Measurements from ENCODE around the gene ZNF831.

The ZNF831 gene

DNA sequence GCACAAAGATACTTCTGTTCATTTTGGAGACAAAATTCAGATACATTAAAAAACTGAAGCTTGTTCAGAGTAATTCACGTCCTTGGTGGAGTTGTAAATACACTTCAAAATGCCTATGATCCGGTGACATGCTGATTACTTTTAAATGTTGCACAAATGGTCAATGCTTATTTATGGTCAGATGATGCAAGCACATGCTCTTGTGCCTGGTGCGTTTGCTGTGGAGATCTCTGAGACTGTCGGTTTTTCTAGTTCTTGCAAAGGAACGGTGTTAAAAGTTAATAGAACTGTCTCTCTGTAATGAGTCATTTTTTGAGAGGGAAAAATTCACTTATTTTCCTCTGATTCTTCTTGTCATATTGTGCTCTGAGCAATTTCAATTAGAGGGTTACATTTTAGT, 91.6 kb downstream of the ZNF831 start:
- no peak for DNase-seq

DNA sequence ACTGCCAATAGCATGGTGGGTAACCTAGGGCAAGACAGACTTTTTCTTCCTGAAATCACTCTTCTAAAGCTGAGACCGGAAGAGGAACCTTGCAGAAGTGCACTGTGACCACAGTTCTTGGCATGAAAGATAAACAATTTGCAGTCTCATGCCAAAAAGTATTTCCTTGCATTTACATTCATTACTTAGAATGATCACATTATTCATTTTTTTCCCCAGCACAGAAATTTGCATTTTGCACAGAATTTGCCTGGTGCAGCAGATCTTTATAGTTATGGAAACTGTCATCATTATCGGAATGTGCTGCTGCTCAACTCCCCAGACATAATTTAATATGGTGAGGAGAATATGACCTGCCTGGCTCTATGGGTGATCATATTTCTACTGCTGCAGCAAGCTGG, 94.6 kb downstream of the ZNF831 start:
- DNase-seq = no peak

DNA sequence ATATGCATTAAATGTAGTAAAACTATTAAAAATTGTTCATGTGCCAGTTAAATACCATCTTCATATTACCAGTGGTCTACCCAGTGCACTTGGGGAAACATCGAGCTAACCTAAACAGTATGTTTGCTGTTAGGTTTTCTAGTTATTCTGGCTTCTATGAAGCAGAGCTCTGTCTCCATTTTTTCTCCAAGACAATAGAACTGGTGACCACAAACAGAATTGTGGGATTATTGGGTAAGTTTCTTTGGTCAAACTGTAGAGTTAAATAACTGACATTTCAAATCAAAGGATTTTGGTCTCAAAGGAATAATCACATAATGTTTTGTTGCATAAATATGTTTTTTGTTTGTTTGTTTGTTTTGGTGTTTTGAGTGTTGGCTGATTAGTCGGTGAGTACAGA, 96.3 kb downstream of the ZNF831 start:
- DNase-seq = no peak

DNA sequence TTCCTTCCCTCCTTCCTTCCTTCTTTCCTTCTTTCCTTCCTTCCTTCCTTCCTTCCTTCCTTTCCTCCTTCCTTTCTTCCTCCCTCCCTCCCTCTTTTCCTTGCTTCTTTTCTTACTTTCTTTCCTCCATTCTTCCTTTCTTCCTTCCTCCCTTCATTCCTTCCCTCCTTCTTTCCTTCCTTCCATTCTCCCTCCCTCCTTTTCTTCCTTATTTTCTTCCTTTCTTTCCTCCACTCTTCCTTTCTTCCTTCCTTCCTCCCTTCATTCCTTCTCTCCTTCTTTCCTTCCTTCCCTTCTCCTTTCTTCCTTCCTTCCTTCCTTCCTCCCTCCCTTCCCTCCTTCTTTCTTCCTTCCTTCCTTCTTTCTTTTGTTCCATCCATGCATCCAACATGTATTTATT, 101.7 kb downstream of the ZNF831 start:
- no peak for DNase-seq

DNA sequence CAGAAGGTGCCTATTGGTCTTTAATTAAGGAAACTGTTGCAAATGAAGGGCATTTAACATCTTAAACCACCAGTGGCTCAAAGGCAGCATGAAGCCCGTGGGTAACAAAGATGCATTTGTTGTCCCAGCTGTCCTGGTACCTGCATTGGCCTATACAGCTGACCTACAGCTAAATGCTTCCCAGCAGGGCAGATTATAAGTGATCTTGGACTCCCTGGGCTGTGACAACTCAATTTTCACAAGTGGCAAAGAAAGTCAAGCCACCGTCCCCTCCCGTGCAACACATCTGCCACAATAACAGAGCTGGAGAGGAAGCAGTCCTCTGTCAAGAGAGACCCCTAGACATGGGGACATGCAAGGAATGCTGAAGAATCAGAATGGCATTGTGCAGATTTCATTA, 105.2 kb downstream of the ZNF831 start:
- no peak for DNase-seq

DNA sequence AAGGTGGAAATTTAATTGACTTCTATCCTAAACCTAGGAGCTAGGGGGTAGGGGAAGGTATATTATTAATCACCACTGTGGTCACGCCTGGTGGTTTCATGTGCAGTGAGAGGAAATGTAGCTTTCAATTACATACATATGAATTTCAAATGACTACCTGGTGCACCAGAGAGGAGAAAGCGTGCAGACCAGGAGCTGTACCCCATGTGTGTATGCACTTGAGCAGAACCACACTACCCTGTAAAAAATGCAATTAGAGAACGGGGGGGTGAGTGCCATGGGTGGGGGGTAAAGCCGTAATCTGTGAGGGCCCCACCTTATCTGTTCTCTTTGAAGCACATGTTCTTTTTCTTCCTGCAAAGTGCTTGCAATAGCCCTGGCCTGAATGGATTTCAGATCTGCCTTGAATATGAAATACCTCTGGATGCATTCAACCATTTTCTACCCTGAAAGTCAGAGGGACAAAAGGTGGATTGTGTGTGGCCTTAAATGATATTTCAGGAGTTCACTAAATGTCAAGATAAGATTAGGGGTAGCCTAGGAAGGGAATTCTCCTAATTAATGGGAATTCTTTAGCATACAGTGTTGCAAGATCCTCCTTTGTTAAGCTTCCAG, 105.9 kb downstream of the ZNF831 start:
- no peak for DNase-seq

DNA sequence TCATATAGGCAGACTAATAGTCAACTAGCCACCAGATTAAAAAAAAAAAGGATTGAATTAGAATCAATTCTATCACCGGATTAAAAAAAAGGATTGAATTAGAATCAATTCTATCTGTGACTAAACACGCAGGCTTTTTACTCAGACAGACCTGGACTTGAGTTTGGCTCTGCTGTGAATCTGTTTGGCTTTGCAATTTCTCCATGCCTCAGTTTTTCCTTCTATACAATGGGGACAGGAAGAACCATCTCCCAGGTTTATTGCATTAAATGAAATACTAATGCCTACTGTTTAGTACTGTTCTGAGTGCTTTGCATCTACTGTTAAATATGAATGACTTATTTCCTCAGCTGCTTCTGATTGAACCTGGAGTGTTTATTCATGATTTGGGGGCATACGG, 106.8 kb downstream of the ZNF831 start:
- DNase-seq = no peak

DNA sequence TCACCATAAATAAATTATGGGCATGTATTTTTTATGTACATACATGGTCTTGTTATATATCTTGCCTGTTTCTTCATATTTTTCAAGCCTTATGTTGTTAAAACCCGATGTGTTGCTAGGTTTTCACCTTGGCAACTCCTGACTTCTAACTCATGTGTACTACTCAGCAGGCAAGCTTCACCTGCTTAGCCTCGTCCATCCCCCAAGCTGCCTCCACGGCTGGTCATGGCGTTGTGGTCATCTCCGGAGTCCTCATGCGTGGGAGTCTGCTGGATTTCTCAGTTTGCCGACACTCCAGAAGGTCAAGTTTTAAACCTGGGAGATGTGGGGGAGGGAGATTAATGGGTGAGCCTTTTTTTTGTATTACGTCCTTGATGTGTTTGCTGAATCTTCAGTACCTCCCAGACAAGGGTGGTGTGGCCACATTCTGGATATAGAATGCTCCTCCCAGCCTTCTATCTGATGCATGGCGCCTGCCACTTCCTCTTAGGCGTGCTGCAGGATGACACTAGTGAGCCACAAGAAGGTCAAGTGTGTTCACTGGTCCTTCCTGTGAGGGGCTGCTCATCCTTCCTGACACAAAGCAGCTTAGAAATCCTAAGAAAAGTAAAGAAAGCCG, 110.2 kb downstream of the ZNF831 start:
- no peak for DNase-seq

DNA sequence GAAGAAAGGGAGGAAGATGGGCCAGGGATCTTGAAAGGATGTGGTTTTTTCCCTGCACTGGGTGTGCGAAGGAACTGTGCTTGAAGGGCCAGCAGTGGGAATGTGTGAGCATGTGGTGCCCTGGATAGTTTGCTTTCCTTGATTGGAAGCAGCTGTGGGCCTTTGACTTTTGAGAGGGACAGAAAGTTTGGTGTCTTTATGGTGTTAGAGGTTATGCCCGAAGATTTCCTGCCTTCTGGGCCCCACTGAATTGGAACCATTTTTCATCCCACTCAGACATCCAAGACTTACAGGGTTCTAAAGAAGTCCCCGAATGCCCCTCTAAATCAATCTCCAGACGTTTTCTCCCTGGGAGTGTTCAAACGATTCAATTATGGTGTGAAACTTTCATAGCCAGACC, 113.3 kb downstream of the ZNF831 start:
- DNase-seq = no peak

DNA sequence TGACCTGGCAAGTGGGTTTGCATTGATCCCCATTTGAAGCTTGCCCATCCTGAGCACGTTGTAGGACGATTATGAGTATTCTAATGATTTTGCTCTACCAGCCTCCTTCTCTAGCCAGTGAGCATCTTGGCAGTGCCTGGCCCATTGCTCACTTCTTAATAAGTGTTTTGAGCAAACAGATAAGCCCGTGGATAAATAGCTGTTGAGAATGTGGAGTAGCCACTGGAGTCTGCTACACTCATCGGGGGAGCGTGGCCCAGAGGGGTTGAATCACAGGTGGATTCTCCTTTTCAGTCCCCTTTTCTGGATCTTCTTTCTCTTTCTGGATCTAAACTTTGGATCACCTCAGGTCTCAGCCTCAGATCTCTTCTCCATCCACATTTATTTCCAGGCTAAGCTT, 120.8 kb downstream of the ZNF831 start:
- DNase-seq = no peak

DNA sequence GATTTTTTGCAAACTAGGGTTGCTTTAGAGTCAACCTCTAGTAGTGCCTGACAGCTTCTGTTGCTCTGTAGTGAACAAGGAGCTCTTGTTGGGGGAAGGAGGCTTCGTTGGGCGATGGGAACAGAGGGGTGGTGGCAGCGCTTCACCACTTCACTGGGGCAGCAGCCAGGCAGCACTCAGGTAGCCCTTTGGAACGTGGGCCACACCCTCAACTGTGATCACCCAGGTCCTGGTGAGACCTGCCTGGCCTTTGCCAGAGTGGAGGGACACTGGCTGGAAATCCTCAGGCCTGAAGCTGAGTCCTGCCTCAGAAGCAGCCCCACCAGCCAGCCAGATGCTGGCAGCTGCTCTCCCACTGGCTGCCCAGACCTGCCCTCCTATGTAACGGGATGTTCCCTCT, 126.4 kb downstream of the ZNF831 start:
- DNase-seq = no peak

DNA sequence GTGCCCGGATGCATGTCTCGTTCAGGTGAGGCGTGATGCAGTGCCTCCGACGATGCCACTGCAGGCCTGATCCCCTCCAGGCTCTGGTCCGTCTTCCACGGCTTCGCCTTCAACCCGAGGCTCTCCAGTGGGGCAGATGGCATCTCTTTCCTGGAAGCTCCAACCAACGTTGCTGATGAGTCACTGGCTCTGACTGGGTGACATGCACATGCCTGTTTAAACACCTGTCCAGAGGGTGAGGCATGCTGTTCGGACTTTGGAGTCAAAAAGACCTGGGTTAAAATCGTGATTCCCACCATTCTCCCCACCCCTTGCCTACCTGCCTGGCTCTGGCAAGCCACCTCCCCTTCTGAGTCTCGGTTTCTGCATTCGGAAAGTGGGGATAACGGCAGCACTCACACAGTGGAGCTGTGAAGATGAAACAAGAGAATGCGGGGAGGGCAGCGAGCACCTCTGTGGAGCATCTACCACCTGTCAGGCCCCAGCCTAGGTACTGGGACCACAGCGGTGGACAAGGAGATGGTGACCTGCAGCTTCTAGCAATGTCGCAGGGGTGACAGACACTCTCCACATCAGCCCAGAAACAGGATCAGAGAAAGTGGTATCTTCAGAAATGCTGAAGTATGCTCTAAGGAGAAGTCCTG, 128.2 kb downstream of the ZNF831 start:
- DNase-seq = no peak

DNA sequence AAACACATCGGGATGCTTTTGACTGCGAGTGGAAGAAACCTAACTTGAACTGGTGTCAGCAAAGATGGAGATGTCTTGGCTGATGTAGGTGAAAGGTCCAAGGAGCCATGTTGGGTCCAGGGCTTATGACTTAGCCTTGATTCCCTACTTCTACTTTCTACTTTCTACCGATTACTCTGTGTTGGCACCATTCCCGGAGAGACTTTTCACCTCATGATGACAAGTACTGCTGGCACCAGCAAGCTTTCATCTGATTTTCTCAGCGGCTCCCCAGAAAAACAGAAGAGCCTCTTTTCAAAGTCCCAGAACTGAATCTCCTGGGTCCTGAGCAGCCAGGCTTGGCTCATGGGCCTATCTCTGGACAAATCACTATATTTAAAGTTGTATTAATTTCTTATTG, 131.9 kb downstream of the ZNF831 start:
- DNase-seq = no peak

DNA sequence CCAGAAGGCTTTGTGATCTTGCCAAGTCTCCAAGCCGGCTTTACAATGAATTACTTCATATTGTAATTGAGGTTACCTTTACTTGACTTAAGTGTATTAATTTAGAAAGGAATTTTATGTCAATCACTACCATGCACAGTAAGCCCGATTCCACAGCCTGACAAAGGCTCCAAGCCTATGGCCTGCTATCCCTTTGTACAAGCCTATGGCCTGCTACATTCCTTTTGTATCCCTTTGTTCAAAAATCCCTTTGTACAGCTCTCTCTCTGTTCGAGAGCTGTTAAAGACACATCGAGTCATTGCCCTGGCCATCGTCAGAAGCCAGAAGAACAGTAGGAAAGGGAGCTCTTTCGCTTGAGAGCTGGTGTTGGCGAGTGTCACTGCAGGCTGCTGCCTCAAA, 134.1 kb downstream of the ZNF831 start:
- DNase-seq = no peak

DNA sequence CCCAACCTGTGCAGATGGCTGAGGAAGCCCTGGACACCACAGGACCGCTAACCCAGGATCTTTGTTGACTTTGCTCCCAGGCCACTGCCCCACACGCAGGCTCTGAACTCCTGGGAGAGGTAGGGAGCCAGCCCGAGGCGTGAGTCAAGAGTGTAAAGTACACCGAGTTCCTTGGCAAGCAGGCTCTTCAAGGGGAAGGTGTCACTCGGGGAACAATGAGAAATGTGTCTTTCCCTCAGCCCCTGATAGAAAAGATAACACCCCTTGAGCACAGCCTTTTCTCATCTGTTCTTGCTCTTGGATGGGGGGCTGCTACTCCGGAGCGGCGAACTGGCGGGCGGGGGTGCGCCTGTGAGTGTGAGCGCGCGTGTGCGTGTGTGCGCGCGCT, 136.3 kb downstream of the ZNF831 start:
- DNase-seq = no peak

DNA sequence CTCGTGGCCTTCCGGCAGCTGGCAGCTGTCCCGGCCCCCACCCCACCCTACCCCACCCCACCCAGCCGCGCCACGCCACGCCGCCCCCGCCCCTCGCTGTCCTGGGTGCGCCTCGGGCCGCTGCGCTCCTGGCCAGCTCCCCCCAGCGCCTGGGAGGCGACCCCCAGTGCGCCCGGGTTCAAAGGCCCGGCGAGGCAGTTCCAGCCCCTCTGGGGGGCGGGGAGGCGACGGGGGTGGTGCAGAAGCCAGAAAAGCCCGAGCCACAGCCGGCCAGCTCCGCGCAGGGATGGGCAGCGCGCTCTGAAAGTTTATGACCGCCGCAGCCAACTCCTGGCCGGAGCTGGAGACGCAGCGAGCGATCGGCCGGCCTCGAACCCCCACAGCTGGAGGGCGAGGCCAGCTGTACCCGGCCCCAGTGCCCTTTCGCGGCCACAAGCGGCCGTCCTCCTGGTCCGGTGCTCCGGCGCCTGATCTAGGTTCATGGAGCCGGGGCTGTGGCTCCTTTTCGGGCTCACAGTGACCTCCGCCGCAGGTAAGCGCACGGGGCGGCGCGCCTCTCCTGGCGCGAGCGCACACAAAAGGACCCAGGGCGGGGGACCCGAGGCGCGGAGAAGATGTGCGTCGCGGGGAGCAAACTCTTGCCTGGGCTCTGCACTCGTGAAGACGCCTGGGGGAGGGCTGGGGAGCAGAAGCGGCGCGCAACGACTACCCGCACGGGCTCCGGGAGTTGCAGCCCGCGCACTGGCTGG, 136.9 kb downstream of the ZNF831 start, which contains the start of gene EDN3:
Gene EDN3 (plus strand): TSS at position 279 of the 749 bp plus-strand sequence. CDS start 202 bp downstream, at position 481.
- DNase-seq = no peak

DNA sequence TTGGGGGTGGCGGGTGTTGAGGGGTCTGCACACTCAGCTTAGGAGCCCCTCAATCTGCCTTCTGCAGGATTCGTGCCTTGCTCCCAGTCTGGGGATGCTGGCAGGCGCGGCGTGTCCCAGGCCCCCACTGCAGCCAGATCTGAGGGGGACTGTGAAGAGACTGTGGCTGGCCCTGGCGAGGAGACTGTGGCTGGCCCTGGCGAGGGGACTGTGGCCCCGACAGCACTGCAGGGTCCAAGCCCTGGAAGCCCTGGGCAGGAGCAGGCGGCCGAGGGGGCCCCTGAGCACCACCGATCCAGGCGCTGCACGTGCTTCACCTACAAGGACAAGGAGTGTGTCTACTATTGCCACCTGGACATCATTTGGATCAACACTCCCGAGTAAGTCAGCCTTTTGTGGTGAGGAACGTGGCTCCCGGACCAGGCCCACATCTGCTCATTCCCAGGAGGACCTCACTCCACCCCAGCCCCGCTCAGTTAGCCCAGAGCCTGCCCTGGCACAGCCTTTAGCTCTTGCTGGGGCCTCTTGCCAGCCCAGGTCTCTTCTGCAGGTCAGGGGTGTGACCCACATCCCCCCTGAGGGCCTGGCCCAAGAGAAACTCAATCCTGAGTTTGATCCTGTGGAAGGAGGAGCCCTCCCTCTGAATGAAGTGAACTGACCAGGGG, 137.9 kb downstream of the ZNF831 start:
- no peak for DNase-seq

DNA sequence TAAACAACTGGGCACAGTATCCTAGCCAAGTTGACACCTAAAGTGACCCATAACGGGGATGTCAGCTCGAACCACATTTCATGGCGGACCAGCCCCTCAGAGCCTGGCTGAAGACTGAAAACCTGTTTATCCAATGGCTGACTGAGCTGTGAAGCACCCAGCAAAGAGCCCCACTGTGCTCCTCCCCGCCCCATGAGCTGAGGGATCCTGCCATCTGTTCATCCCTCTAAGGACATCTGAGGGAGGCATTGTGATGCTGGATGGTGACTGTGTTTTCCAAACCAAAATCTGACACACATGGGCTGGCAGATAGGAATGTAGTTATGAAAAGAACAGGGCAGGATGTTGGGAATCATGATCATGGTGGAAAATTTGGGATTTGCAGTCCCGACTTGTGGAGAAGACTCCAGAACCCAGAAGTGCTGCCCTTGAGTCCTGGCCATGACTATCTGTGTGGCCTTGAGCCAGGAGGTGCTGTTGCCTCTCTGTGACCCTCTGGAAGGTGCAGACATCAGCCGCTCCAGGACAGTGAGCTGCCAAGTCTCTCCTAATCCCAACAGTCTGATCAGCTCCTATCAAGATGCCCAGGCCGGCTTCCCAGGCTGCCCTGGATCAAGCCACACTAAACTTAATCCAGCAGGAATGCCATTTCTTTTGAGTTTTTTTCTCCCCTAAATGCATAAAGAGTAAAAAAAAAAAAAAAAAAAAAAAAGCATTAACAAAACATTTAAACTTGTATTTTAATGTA, 142.5 kb downstream of the ZNF831 start:
- DNase-seq = no peak

DNA sequence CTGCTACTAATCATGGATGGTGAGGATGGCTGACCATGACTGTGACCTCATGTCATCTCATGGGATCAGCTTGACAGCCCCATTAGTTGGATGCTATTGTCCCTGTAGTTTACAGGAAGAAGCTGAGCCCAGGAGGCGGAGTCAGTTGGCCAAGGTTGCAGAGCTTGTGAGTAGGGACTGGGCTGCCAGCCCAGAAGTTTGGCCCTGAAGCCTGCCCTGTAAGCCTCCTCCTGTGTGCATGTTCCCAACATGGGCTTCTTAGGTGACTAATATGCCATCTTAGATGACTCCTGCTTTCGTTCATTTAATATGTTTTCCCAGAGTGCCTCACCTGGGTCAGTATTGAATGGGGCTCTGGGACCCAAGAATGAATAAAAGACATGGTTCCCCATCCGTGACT, 143.6 kb downstream of the ZNF831 start:
- no peak for DNase-seq

Data from 8988T (cell line).